HepG2 (cell line): ENCODE measurements around the gene KMT5C. TPM values are rescaled to one million over a fixed set of nuclear protein-coding genes. Genes with fewer than 3 reads are reported as not detected.

Experiments
- ATAC-seq: fragments of 200-7000 bp; cut with Tn5 transposase; 3 replicates; pipeline ENCODE4 v1.9.1; 2020; ENCODE audit warnings: mild to moderate bottlenecking, moderate library complexity
- BruUV-seq: library from RNA; stranded (reverse); fragments of 400-500 nt; replicated peaks from 2 replicates; lab custom pipeline; 2021; lab: Mats Ljungman, UMichigan
- CTCF ChIA-PET: fragments of 300-600 bp; formaldehyde crosslinking; extraction: SDS; loops from one replicate; lab custom pipeline; 2021; ENCODE audit warnings: low total read pairs, inconsistent platforms, low intra/inter-chr PET ratio; lab: Yijun Ruan, JAX
- POLR2A ChIA-PET: fragments of 350-600 bp; sonication (Branson Sonifier 250); formaldehyde crosslinking; loops from one replicate; lab custom pipeline; 2020; ENCODE audit warnings: antibody characterized with exemption, inconsistent platforms; lab: Yijun Ruan, JAX
- DNase-seq: peaks from one replicate; pipeline ENCODE4 v3.0.0-alpha.2; 2015; ENCODE audit warnings: low spot score
- FAIRE-seq: peaks from 3 replicates; lab custom pipeline; 2011; peaks lifted over from hg19 to GRCh38; lab: Jason Lieb, UNC
- H2AFZ ChIP-seq: one replicate; pipeline ENCODE4 v1.6.1; 2011; ENCODE audit warnings: low read length, inconsistent platforms
- H3K27ac ChIP-seq: fragments of 300-600 bp; 3 replicates; pipeline ENCODE4 v1.8.0; 2011; ENCODE audit warnings: mixed run types, mild to moderate bottlenecking, mixed read lengths, low read length, inconsistent platforms; ENCODE audit not compliant: insufficient read depth; ENCODE audit errors: extremely low read length
- H3K27me3 ChIP-seq, 2 experiments: fragments of 200-600 bp in 1 of 2; 2 replicates in 1 of 2; 3 replicates in 1 of 2; pipeline versions ENCODE4 v1.6.0 to v1.8.0; 2011; ENCODE audit warnings: low read length in 2 of 2, mild to moderate bottlenecking in 2 of 2, moderate library complexity in 2 of 2, inconsistent platforms in 1 of 2; ENCODE audit not compliant: insufficient read depth in 2 of 2, control insufficient read depth in 1 of 2
- H3K36me3 ChIP-seq, 2 experiments: fragments of 200-600 bp in 1 of 2; replicated peaks in 1 of 2; 2 replicates in 1 of 2; 3 replicates in 1 of 2; pipeline versions ENCODE4 v1.5.1 to v1.8.0; 2011; ENCODE audit warnings: low read length in 2 of 2, inconsistent platforms in 1 of 2; ENCODE audit not compliant: insufficient read depth in 2 of 2, control insufficient read depth in 1 of 2
- H3K4me1 ChIP-seq: 2 replicates; pipeline ENCODE4 v1.5.1; 2012; ENCODE audit warnings: low read length, inconsistent platforms; ENCODE audit not compliant: insufficient read depth
- H3K4me2 ChIP-seq: 2 replicates; pipeline ENCODE4 v1.6.0; 2011; ENCODE audit warnings: low read depth, low read length, inconsistent platforms
- H3K4me3 ChIP-seq, 3 experiments: fragments of 200-600 bp in 1 of 3; sonication (generic), shearing (Covaris generic) in 1 of 3; replicated peaks in 1 of 3; 2 replicates each; pipeline ENCODE4 v1.5.1; 2011 to 2016; ENCODE audit warnings: low read length in 3 of 3, inconsistent platforms in 2 of 3, low read depth in 2 of 3, mild to moderate bottlenecking in 2 of 3, control low read depth in 1 of 3, mixed read lengths in 1 of 3; ENCODE audit not compliant: insufficient read depth in 1 of 3
- H3K79me2 ChIP-seq: one replicate; pipeline ENCODE4 v1.6.1; 2011; ENCODE audit warnings: low read length, inconsistent platforms; ENCODE audit not compliant: insufficient read depth
- H3K9ac ChIP-seq: 2 replicates; pipeline ENCODE4 v1.6.0; 2011; ENCODE audit warnings: mild to moderate bottlenecking, low read depth, low read length, inconsistent platforms; ENCODE audit not compliant: insufficient read depth
- H3K9me3 ChIP-seq: 2 replicates; pipeline ENCODE4 v1.5.1; 2012; ENCODE audit warnings: mild to moderate bottlenecking, low read length
- H4K20me1 ChIP-seq: 2 replicates; pipeline ENCODE4 v1.6.0; 2011; ENCODE audit warnings: inconsistent platforms, mild to moderate bottlenecking, low read length, moderate library complexity; ENCODE audit not compliant: insufficient read depth
- AGO2 ChIP-seq: fragments of 200-400 bp; formaldehyde crosslinking; optimal IDR thresholded peaks from 2 replicates; pipeline ENCODE3; 2017; ENCODE audit warnings: mild to moderate bottlenecking, low read depth, low read length, moderate library complexity
- BORCS8-MEF2B ChIP-seq: sonication (generic); formaldehyde crosslinking; IDR thresholded peaks from 2 replicates; pipeline ENCODE4 v1.8.0; 2022; ENCODE audit warnings: mild to moderate bottlenecking, missing genetic modification reagents
- EEA1 ChIP-seq: sonication (generic); formaldehyde crosslinking; IDR thresholded peaks from 2 replicates; pipeline ENCODE4 v1.5.1; 2020; ENCODE audit warnings: mild to moderate bottlenecking, missing genetic modification reagents, borderline replicate concordance
- ELF3 ChIP-seq: IDR thresholded peaks from 2 replicates; pipeline ENCODE4 v1.6.1; 2016; ENCODE audit warnings: missing genetic modification reagents, missing compliant biosample characterization
- HIVEP1 ChIP-seq: sonication (generic); formaldehyde crosslinking; IDR thresholded peaks from 2 replicates; pipeline ENCODE4 v1.4.0; 2020; ENCODE audit warnings: mild to moderate bottlenecking, missing genetic modification reagents
- KMT2B ChIP-seq: IDR thresholded peaks from 2 replicates; pipeline ENCODE4 v1.6.1; 2016; ENCODE audit warnings: missing genetic modification reagents, missing compliant biosample characterization
- MIER2 ChIP-seq: IDR thresholded peaks from 2 replicates; pipeline ENCODE4 v1.6.1; 2016; ENCODE audit warnings: missing biosample characterization, missing genetic modification reagents
- MYC ChIP-seq: sonication (generic); formaldehyde crosslinking; IDR thresholded peaks from 2 replicates; pipeline ENCODE4 v1.9.0; 2021; ENCODE audit warnings: missing genetic modification reagents, borderline replicate concordance
- REPIN1 ChIP-seq: sonication (generic); formaldehyde crosslinking; IDR thresholded peaks from 2 replicates; pipeline ENCODE4 v1.8.0; 2022; ENCODE audit warnings: missing genetic modification reagents, low read depth, mild to moderate bottlenecking, borderline replicate concordance
- ZNF501 ChIP-seq: sonication (generic); formaldehyde crosslinking; IDR thresholded peaks from 2 replicates; pipeline ENCODE4 v1.5.1; 2020; ENCODE audit warnings: mild to moderate bottlenecking, moderate library complexity, missing genetic modification reagents
- ZNF550 ChIP-seq: sonication (generic); formaldehyde crosslinking; IDR thresholded peaks from 2 replicates; pipeline ENCODE4 v1.4.0; 2020; ENCODE audit warnings: mild to moderate bottlenecking, missing genetic modification reagents, borderline replicate concordance
- ZNF563 ChIP-seq: sonication (generic); formaldehyde crosslinking; IDR thresholded peaks from 2 replicates; pipeline ENCODE4 v1.8.0; 2022; ENCODE audit warnings: mild to moderate bottlenecking, moderate library complexity, missing genetic modification reagents
- WGBS: methylation state at CpG from one replicate; pipeline ENCODE4 v1.1.6; 2017; ENCODE audit warnings: low lambda C conversion rate; 5-methylcytosine and 5-hydroxymethylcytosine counted together
- in situ Hi-C: cut with HindIII; loops from 2 replicates; pipeline ENCODE4 v1.10.0; 2017; ENCODE audit warnings: low pct_unique_long_range_greater_than_20kb; ENCODE audit not compliant: extremely low pct_ligation_motif_present
- intact Hi-C: fragments of 100-400 bp; cut with micrococcal nuclease; formaldehyde crosslinking; loops from one replicate; pipeline ENCODE4 v1.10.0; 2022; ENCODE audit not compliant: unreplicated experiment
- polyA plus RNA-seq, 8 experiments: library from polyadenylated mRNA; depleted of rRNA in 3 of 8; stranded (reverse) in 7 of 8; unstranded in 1 of 8; fragments of >200 nt; fragmentation: Illumina TruSeq in 4 of 8; extraction: Trizol in 4 of 8; gene quantifications; 2 replicates each; pipeline versions ENCODE4 v1.2.1 to v1.2.3, GENCODE V29; 2011 to 2016; ENCODE audit warnings: low read depth in 4 of 8, missing spikeins in 1 of 8, mixed read lengths in 1 of 8; ENCODE audit not compliant: insufficient read depth in 1 of 8
- total RNA-seq, 5 experiments: library from RNA; depleted of rRNA; stranded (reverse); fragments of >200 nt; fragmentation: Illumina TruSeq; extraction: Trizol; gene quantifications; 2 replicates each; pipeline ENCODE4 v1.2.3, GENCODE V29; 2016; ENCODE audit warnings: low read depth in 1 of 5
- TF ChIP-seq, protein P1 (sequence below): sonication (generic); formaldehyde crosslinking; IDR thresholded peaks from 2 replicates; pipeline ENCODE4 v1.8.1; 2022; ENCODE audit warnings: low read depth, mild to moderate bottlenecking, missing genetic modification reagents
- TF ChIP-seq, protein P2 (sequence below): sonication (generic); formaldehyde crosslinking; IDR thresholded peaks from 2 replicates; pipeline ENCODE4 v1.8.1; 2023; ENCODE audit warnings: mild to moderate bottlenecking, missing genetic modification reagents
- TF ChIP-seq, protein P3 (sequence below): IDR thresholded peaks from 2 replicates; pipeline ENCODE4 v1.6.1; 2016; ENCODE audit warnings: mild to moderate bottlenecking, missing biosample characterization, missing genetic modification reagents
- TF ChIP-seq, protein P4 (sequence below): sonication (generic); formaldehyde crosslinking; IDR thresholded peaks from 2 replicates; pipeline ENCODE4 v1.5.0; 2020; ENCODE audit warnings: missing genetic modification reagents, mild to moderate bottlenecking, borderline replicate concordance
- TF ChIP-seq, protein P5 (sequence below): IDR thresholded peaks from 2 replicates; pipeline ENCODE4 v1.6.1; 2016; ENCODE audit warnings: missing genetic modification reagents, missing compliant biosample characterization

Gene KMT5C
- total and polyA plus RNA-seq, 2 of the 13 experiments (the other 11 are each of a cell fraction or from before 2014, with no cell fraction given), result 5.5 to 9.0 TPM

DNA sequence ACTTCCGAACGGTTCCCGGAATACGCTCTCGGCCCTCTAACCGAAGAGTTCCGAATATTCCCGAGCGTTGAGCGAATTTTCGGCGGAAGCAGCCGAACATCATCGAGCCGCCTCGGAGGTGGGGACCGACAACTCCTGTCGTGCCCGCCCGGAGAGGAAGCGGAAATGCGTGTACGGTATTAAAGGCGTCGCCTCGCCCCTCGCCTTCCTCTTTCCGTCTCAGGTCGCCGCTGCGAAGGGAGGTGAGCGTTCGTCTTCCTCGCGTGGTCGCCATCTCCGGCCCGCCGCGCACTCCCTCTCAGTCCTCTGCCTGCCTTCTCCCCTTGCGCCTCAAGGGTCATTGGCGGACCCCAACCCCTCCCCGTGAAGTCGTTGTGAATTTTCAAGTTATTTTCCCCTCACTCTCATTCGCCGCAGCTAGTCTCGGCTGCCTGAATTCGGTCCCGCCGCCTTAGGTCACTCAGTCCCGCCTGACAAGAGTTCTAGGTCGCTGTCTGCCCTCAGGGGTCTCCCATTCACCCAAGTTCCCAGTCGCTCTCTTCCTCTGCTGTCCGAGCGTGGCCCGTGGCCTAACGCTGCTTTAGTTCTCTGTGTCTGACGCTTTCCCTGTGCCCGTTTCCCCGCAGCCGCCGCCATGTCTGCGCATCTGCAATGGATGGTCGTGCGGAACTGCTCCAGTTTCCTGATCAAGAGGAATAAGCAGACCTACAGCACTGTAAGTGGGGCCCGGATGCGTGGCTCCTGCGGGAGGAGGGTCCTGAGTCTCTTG is 46.2 kb downstream of the KMT5C start, which contains the start of gene RPL28:
RPL28 (plus strand) TSS at position 209 of the 769 bp plus-strand sequence; CDS start at position 635, 426 bp downstream.
- ChIA-PET POLR2A (interaction anchor here (0.5 to 9.7 kb wide), 3 partner anchors 21 to 106 kb away, joined by 3 to 62 read pairs (median 3); partner anchors contain the start of genes GARIN5B, HSPBP1 and UBE2S), CTCF (no interaction called here)
- H3K4me3 ChIP-seq, result peak within 1 kb of the TSS; percentile 86 to 100 (median 89)
- peaks cover 30% of the 10 kb centered on the region for H3K79me2 ChIP-seq
- DNase-seq (peak; percentile 96), FAIRE-seq (peak; percentile 99), ATAC-seq (peak; percentile 77)
- no peaks in the 10 kb centered on the region; a peak in 1 of 5 replicates for H3K27me3 ChIP-seq
- peaks cover 42% of the 10 kb centered on the region for H3K4me1 ChIP-seq
- no peaks in the 10 kb centered on the region for H3K9me3 ChIP-seq
- peak within 1 kb of the TSS; percentile 92 for H3K27ac ChIP-seq
- WGBS, result under 1% methylated on average over 33 of the region's 68 CpGs
- H3K9ac ChIP-seq, result peak within 1 kb of the TSS; percentile 96
- intact Hi-C loops (loop anchor here (1.0 to 5.0 kb wide), 3 partner anchors 54 to 180 kb away; no protein-coding TSS in a partner anchor), in situ Hi-C loops (no loop called here)
- H4K20me1 ChIP-seq, result peaks cover 41% of the 10 kb centered on the region
- BruUV-seq, result TSS peak; percentile 80
- no peak within 1 kb of the TSS for H2AFZ ChIP-seq
- H3K36me3 ChIP-seq, result peaks cover 13 to 35% of the 10 kb centered on the region in 2 experiments
- peak within 1 kb of the TSS; percentile 96 for H3K4me2 ChIP-seq
- TF ChIP-seq REPIN1 (CRISPR knock-in tag) (peak; percentile 55; the same call in 1 of the 2 replicates), BORCS8-MEF2B (peak; percentile 89; the same call in 1 of the 2 replicates), ZNF501 (peak; percentile 42), AGO2 (peak; percentile 85), ZNF563 (CRISPR knock-in tag) (peak; percentile 92; the same call in 1 of the 2 replicates), EEA1 (CRISPR knock-in tag) (peak; percentile 71; the same call in 1 of the 2 replicates), ELF3 (peak; percentile 93), ZNF550 (no peak), MYC (peak; percentile 87), HIVEP1 (CRISPR knock-in tag) (0 out of 2 replicates have a peak, but pooled peaks have one; percentile 48), KMT2B (peak; percentile 25; the same call in 1 of the 2 replicates), MIER2 (peak; percentile 32; the same call in 1 of the 2 replicates)
- TF ChIP-seq, protein P1, sequence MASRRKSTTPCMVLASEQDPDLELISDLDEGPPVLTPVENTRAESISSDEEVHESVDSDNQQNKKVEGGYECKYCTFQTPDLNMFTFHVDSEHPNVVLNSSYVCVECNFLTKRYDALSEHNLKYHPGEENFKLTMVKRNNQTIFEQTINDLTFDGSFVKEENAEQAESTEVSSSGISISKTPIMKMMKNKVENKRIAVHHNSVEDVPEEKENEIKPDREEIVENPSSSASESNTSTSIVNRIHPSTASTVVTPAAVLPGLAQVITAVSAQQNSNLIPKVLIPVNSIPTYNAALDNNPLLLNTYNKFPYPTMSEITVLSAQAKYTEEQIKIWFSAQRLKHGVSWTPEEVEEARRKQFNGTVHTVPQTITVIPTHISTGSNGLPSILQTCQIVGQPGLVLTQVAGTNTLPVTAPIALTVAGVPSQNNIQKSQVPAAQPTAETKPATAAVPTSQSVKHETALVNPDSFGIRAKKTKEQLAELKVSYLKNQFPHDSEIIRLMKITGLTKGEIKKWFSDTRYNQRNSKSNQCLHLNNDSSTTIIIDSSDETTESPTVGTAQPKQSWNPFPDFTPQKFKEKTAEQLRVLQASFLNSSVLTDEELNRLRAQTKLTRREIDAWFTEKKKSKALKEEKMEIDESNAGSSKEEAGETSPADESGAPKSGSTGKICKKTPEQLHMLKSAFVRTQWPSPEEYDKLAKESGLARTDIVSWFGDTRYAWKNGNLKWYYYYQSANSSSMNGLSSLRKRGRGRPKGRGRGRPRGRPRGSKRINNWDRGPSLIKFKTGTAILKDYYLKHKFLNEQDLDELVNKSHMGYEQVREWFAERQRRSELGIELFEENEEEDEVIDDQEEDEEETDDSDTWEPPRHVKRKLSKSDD, result peak; percentile 76; the same call in 1 of the 2 replicates
- TF ChIP-seq, protein P2, sequence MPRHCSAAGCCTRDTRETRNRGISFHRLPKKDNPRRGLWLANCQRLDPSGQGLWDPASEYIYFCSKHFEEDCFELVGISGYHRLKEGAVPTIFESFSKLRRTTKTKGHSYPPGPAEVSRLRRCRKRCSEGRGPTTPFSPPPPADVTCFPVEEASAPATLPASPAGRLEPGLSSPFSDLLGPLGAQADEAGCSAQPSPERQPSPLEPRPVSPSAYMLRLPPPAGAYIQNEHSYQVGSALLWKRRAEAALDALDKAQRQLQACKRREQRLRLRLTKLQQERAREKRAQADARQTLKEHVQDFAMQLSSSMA (CRISPR knock-in tag), result no peak
- TF ChIP-seq, protein P3, sequence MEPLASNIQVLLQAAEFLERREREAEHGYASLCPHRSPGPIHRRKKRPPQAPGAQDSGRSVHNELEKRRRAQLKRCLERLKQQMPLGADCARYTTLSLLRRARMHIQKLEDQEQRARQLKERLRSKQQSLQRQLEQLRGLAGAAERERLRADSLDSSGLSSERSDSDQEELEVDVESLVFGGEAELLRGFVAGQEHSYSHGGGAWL (CRISPR knock-in tag), result peak; percentile 89
- TF ChIP-seq, protein P4, sequence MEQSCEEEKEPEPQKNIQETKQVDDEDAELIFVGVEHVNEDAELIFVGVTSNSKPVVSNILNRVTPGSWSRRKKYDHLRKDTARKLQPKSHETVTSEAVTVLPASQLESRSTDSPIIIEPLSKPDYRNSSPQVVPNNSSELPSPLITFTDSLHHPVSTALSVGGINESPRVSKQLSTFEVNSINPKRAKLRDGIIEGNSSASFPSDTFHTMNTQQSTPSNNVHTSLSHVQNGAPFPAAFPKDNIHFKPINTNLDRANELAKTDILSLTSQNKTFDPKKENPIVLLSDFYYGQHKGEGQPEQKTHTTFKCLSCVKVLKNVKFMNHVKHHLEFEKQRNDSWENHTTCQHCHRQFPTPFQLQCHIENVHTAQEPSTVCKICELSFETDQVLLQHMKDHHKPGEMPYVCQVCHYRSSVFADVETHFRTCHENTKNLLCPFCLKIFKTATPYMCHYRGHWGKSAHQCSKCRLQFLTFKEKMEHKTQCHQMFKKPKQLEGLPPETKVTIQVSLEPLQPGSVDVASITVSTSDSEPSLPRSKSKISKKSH, result peak; percentile 16; the same call in 1 of the 2 replicates
- TF ChIP-seq, protein P5, sequence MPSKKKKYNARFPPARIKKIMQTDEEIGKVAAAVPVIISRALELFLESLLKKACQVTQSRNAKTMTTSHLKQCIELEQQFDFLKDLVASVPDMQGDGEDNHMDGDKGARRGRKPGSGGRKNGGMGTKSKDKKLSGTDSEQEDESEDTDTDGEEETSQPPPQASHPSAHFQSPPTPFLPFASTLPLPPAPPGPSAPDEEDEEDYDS (CRISPR knock-in tag), result peak; percentile 99
